Measurements from ENCODE around the gene DCAF15.

DCAF15 gene

DNA sequence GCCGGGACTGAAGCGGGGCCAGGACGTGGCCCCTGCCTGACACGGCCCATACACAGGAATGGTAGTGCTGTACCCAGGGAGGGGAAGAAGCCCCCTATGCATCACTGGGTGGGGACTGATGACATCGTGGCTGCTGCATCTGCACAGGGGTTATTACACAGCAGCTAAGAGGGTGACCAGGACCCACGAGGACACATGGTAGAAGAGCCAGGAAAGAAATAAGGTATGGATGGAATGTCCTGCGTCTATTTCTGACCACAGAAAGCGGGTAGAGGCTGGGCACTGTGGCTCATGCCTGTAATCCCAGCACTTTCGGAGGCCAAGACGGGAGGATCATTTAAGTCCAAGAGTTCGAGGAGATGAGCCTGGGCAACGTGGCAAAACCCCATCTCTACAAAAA is 24.1 kb downstream of the DCAF15 start:
- DNase-seq (ENCODE audit: low spot score), result no peak

DNA sequence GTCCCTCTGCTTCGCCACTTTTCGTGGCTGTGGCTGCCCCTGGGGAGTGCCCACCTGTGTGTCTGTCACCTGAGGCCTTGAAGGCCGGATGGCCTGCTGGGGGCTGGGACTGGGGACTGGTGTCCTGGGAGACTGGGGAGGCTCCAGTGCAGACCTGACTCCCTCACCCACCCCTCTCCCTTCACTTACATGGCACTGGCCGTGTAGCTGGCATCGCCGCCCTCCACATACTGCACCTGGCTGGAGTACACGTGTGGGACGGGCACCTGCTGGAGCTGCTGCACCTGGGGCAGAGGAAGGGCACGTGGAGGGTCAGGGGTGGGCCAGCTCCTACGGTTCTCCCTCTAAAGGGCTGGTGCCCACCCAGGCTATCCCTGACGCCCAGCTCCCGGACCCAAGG is 25.5 kb downstream of the DCAF15 start:
- DNase-seq (ENCODE audit: low spot score), result no peak

DNA sequence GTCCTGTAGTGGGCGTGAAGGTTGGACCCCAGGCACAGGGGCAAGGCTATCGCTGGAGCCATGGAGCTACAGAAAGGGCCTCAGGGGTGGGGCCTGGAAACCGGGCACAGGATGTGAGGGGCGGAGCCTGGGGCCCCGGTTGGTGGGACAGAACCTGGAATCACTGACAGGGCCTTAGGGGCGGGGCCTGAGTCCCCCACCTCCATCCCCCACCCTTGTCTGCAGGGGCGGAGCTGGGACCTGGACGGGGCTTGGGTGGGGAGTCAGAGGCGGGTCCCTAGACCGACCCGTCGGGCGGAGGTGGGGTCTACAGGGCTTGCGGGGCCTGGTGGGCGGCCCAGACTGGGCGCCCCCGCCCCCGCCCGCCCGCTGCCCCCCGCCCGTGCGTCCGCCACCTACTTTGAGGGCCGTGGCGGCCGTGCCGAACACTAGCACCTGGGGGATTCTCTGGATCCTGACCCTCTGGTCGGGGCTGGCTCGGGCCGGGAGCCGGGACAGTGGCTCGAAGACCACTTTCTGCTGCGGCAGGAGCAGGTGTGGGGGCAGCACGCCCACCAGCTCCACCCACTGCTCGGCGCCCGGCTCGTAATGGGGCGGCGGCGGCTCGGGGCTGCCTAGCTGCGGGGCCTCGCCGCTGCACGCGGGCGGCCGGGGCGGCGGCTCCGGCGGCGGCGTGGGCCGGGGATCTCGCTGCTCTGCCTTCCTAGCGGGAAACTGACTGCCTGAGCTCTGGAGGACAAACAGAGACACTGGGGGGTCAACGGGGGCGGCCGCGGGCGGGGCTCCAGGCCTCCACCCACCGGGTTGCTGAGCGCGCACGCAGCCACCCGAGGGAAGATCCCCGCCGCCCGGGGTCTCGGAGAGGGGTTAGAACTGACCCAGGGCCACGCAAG is 26.3 kb downstream of the DCAF15 start:
- DNase-seq (ENCODE audit: low spot score), result no peak

DNA sequence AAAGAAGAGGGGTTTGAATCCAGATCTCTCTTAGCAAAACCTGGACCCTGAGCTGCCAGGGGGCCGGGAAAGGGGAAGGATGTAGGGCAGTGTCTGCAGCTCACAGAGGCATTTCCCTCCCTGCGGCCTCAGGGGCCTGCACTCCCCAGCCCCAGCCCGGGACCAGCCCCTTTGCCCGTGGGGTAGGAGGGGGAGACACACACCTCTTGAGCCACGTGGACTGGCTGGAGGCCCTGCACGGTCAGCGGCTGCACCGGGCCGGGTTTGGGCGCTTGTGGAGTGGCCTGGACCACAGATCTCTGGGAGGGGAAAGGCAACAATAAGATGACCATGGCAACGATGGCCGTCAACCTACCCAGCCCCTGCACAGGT is 26.9 kb downstream of the DCAF15 start:
- DNase-seq (ENCODE audit: low spot score), result no peak

DNA sequence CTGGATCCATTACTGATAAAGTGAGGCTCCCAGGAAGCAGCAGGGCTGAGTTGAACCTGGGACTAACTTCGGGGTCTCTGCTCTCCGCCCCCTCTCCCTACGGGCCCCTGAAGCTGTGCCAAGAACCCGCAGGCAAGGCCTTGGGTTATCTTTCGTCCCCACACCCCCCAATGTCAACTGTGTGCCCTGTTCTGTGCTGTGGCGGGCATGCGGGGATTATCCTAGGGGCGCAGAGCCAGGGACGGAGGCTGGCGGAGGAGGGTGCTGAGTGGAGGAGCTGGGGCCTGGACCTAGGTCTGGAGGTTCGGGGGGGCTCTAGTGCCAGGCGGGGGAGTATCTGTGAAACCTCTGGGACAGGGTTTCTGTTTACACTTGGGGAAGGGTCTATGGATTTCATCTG is 27.4 kb downstream of the DCAF15 start:
- no peak for DNase-seq (ENCODE audit: low spot score)

DNA sequence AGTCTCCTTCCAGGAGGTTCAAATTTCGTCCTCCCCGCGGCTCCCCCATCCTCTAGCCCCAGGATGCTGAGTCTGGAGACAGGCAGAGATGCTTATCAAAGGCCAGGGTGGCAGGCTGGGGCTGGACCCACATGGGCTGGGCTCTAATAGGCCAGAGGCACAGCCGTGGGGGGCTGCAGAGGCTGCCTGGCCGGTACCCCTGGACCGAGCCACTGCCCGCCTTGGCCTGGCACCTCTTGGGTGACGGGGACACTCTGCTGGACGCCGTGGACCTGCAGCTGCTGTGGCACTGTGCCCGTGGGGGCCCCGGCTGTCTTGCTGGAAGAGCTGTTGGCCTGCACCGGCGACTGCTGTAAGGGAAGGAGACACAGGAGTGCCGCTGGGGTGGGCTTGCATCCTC is 28.0 kb downstream of the DCAF15 start:
- DNase-seq (ENCODE audit: low spot score), result no peak

DNA sequence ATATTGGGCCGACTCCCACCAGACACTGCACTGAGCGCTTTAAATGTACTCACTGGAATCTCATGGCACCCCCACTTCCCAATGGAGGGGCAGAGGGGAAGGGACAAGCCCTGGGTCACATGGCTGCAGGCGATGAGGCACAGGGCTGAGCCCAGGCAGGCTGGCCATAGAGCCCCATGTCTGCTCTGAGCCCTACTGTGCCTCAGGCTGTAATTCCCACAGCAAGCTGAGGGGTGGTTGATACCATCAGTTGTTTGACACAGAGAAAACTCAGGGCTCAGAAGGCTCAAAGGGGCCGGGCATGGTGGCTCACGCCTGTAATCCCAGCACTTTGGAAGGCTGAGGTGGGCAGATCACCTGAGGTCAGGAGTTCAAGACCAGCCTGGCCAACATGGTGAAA is 28.7 kb downstream of the DCAF15 start:
- no peak for DNase-seq (ENCODE audit: low spot score)

DNA sequence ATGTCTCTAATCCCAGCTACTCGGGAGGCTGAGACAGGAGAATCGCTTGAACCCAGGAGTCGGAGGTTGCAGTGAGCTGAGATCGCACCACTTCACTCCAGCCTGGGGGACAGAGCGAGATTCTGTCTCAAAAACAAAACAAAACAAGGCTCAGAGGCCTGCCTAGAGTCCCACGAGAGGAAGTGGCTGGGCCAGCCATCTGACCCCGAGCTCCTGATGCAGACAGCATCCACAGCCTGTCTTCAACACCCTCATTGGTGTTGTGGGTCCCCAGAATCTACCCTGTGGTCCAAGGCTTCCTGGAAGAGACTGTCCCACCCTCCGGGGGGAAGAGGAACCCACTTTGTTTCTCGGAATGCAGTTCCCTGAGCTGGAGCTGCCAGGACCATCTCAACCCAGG is 29.2 kb downstream of the DCAF15 start:
- DNase-seq (ENCODE audit: low spot score), result no peak

DNA sequence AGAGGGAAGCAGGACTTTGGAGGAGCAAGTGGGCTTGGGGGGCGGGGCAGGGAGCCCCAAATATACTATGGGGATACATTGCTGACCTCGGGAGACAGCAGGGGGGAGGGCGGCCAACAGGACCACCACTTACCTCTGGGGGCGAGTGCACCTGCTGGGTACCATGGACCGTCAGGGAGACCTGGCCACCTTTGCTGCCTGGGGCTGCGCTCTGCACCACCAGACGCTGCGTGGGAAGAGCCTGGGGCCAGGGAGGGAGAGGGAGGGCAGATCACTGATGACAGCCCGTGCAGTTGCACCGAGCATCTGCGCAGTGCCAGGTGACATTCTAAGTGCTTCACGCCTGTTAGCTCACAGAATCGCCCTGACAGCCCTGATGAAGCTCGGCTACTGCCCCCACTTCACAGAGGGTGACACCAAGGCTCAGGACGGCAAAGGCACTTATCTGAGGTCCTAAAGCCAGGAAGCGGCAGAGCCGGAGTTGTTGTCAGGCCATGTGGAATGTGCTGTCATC is 29.7 kb downstream of the DCAF15 start:
- DNase-seq (ENCODE audit: low spot score), result no peak

DNA sequence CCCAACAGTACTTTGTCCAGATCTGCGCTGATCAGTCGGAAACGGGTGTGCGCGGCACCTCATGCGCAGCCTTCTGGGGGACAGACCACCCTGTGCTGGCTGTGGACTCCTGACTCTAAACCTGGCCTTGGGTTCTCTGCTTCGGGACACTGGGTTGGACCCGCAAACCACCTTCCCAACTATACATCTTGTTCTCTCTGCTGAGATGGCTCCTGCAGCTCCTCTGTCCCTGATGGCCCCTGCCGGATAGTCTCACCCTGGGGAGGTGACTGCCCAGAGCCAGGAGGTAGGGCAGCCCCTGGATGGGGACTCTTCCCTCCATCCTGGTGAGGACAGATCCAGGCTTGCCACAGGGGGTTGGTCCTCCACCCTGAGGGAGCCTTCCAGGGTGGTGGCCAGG is 30.5 kb downstream of the DCAF15 start:
- no peak for DNase-seq (ENCODE audit: low spot score)

DNA sequence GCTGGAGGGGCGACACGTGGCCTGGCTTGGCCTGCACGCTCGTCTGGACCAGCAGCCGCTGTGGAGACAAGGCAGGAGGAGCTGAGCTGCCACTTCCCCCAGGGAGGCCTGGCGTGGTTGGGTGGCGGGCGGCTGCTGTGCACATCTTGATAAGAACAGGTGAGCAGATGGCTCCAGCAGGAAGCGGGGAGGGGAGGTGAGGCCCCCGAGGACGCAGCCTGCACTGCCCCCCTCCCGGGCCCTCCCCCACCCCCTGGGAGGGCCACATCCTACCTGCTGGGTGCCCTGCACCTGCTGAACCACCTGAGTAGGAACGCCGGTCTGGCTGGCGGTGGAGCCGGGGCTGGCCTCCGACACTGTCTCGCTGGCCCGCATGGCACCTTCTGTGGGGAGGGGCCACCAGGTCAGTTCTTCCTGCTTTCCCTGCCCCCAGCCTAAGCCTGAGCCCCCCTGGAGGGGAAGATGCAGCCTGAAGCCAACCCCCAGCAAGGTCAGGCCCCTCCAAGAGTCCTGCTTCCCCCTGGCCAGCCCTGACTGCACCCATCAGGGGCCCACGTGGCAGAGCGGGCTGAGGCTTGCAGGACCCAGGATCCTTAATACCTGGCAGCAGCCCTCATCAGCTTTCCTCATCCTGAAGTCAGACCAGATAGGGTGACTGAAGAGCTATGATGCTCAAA is 31.0 kb downstream of the DCAF15 start:
- DNase-seq (ENCODE audit: low spot score), result no peak

DNA sequence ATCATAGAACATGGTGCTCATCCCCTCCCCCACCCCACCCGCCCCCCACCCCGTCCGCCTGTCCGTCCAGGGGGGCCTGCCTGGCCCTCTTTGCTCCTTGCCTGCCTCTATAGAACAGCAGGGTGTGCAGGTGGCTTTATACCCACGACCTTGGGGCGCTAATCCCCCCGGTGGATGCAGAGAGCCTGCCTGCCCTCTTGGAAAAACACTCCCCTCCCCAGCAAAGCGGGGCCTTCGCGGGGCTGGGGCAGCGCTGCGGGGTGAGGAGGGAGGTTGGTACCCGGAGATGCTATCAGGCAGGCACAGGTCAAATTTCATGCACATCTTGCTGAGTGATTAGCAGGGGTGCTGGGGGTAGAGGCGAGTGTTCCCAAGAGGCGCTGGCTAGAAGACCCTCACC is 31.9 kb downstream of the DCAF15 start:
- DNase-seq (ENCODE audit: low spot score), result no peak

DNA sequence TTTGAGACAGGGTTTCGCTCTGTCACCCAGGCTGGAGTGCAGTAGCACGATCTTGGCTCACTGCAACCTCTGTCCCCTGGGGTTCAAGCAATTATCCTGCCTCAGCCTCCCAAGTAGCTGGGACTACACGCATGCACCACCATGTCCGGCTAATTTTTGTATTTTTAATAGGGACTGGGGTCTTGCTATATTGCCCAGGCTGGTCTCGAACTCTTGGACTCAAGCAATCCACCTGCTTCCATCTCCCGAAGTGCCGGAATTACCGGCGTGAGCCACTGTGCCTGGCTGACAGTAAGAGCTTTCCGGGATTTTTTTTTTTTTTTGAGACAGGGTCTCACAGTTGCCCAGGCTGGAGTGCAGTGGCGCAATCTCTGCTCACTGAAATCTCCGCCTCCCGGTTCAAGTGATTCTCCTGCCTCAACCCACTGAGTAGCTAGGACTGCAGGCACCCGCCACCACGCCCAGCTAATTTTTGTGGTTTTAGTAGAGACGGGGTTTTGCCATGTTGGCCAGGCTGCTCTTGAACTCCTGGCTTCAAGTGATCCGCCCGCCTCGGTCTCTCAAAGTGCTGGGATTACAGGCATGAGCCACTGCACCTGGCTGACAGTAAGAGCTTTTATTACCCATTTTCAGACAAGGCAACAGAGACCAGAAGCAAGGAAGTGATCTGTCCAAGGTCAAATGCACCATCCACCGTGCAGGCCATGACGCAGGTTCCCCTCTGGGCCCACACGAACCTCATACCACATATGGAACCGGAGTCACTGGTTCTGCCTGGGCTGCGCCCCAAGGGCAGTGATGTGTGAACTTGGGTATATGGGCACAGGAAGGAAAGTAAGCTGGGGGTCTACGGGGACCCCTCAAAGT is 32.8 kb downstream of the DCAF15 start:
- DNase-seq (ENCODE audit: low spot score), result no peak

DNA sequence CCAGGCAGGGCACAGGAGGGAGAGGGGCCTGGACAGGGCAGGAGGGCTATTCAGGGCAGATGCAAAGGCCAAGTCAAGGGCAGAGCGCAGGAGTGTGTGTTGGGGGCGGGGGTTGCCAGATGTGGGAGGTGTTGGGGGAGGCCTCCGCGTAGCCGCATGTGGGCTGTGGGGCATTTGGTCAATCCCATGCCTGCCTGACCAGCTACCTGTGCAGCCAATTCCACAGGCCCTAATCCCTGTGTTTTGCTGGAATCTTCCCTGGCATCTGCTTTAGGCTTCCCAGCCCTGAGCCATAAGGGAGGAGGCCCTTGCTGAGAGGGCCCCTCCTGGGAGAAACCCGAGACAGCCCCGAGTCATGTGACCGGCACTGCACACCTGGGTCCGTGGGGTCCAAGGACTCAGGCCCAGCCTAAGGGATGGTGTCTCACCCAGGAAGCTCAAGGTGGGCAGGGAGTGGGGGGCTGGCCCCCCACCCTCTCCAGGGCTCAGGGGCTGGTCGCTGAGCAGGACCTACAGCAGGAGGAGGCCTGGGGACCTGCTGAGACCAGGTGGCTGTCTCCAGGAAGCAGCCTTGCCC is 33.5 kb downstream of the DCAF15 start:
- DNase-seq (ENCODE audit: low spot score), result no peak

DNA sequence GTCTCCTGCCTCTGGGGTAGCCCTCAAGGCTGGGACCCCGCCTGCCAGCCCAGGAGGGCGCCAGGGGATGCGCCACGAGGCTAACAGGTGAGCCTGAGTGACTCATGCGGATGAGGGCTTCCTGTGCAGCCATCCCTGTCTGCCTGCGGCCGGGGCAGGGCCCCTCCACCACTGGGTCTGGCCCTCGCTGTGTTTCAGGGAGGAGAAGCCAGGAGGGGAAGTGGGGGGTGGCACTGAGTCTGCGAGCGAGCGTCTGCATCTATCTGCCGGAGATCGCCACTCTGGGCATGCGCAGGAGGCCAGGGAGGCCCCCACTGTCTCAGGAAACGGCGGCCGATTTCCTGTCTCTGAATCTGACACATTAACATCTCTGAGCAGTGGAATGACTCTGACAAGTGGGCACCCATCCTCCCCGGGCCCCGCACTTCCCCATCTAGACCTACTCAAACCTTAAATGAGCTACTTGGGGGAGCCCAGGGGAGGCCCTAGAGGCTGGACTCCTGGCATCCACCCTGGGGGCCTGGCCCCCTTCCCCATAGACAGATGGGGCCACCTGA is 34.1 kb downstream of the DCAF15 start:
- no peak for DNase-seq (ENCODE audit: low spot score)

DNA sequence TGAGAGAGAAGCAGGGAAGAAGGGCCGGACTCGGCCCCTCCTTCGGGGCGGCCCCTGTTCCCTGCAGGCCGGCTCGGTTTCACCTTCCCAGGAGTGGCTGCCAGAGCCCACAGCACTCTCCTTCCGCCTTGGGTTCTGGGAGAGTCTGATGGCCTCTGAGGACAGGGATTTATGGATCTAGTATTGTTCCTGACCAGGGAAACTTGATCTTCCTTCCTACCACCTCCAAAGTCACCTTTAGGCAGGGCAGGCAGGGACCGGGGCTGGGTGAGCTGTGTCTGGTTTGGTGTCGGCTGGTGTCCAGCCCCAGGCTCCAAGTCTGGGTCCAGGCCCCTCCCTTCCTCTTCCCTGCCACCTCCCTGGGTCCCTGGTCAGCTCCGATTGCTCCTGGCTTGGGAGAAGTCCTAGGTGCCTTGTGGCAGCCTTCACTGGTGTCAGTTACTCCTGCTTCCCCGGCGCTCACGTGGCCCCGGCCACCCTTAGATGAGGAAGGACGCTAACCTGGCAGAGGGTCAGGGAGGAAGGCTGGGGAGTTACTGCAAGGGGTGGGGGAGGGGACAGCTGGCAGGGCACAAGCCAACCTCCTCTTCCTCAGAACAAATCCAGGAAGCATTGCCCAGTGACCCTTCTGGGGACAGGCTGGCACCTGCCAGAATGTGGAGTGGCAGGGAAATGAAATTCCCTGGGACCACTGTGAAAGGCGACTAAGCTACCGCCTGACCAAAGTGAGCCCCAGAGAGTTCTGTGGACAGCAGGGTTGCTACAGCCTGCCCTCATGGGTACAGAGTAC is 35.0 kb downstream of the DCAF15 start:
- DNase-seq (ENCODE audit: low spot score), result no peak

DNA sequence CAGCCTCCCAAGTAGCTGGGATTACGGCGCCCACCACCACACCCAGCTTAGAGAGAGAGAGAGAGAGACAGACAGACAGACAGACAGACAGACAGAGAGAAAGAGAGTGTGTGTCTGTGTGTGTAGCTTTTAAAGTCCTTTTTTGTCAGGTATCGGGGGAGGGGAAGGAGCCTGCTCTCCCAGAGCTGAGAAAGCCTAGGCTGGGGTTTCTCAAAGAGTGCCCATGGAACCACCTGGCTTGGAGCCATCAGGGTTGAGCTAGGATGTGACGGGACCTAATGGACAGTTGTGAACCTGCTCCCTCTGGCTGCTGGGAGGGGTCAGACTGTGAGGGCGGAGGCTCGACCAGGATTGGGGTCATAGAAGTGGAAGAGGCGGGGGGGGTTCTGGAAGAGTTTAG is 37.2 kb downstream of the DCAF15 start:
- DNase-seq (ENCODE audit: low spot score), result no peak

DNA sequence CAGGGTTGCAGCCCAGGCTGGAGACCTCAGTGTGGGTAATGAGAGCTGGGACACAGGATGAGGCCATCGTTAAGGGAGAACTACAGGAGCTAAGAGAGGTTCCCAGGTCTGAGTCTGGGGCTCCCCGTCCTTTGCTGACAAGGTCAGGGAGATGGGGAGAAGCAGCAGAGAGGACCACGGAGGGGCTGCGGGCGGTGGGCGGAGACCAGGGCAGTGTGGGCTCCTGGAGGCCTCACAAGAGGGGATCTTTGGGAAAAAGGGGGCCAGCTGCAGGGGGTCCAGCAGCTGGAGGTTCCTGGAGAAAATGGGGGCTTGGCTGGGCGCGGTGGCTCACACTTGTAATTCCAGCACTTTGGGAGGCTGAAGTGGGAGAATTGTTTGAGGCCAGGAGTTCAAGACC is 37.8 kb downstream of the DCAF15 start:
- no peak for DNase-seq (ENCODE audit: low spot score)

DNA sequence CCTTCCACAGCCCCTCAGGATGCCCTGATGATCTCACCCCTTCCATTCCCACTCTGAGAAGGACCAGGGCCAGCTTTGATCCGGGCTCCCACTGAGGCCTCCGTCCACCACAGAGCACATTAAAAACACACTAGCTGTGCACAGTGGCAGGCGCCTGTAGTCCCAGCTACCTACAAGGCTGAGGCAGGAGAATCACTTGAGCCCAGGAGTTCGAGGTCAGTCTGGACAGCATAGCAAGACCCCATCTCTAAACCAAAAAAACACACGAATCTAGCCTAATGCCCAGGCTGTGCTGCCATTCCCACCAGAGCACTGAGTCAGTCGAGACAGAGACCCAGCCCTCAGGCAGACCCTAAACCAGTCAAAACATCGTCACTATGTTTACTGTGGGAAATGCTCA is 39.7 kb downstream of the DCAF15 start:
- DNase-seq (ENCODE audit: low spot score), result no peak

DNA sequence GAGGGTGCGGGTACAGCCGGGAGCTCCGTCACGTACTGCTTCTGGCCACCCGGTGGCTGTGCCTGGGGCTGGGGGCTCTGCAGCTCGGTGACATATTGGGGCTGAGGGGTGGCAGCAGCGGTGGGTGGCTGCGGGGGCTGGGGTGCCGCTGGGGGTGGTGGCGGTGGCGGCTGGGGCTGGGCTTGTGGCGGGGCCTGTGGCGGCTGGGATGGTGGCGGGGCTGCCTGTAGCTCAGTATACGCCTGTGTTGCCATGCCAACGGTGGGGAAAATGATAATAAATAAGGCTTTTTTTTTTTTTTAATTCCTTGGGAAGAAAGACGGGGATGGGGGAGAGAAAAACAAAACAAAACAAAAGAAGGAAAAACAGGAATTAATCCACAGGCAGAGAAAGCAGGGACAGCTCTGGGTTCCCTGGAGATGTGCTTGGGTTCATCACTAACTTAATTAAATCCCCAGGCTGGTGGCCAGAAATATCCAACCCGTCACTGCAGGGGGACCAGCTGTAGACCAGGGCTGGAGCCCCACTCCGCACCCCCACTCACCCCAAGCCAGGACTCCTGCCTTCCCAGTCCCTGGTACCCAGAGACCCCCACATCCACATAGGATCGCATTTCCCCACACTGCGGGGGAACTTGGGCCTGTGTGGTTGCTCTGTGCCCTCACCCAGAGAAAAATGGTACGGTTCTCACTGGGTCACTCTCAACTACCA is 41.4 kb downstream of the DCAF15 start:
- DNase-seq (ENCODE audit: low spot score), result no peak
